Colon (tissue), 2 donors: ENCODE measurements around the gene KRT33A.

Experiments
- FAIRE-seq: peaks from 2 replicates; lab custom pipeline; 2012; peaks lifted over from hg19 to GRCh38; lab: Jason Lieb, UNC
- donor health status: control.
- donor health status: control.

KRT33A gene

GRCh38 chr17:41301916-41302901 is 48.4 kb downstream of the KRT33A start, which contains the start of gene KRTAP29-1:
Gene KRTAP29-1, minus strand, starts transcription at chr17:41302851. Its CDS starts 0 bp downstream, at chr17:41302851.
- no peak for FAIRE-seq

DNA sequence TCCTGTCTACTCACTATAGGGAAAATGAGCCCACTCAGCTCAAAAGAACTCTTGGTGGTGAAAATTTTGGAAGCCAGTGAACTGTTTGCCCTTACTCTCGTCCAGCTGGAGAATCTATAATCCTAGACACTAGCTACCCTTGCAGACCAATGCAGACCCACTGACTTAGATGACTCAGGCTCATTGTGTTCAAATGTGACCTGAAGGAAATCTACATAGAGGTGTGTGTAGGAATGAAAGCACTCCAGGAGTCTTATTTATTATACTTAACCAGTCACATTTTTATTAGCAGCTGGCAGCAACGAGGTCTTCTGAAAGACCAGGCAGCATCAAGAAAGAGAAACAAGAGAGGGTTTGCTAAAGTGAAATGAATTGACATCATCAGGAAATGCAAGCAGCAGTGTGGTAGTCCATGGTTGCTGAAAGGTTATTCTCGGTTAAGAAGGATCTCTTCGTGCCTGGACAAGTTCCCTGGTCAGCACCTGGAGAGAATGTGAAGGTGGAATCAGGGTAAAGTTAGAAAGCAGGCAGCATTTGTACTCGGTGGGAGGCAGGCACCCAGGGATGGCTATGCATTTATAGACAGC is 49.3 kb downstream of the KRT33A start:
- FAIRE-seq = no peak

GRCh38 chr17:41298458-41299135 is 52.0 kb downstream of the KRT33A start:
- FAIRE-seq = no peak

DNA sequence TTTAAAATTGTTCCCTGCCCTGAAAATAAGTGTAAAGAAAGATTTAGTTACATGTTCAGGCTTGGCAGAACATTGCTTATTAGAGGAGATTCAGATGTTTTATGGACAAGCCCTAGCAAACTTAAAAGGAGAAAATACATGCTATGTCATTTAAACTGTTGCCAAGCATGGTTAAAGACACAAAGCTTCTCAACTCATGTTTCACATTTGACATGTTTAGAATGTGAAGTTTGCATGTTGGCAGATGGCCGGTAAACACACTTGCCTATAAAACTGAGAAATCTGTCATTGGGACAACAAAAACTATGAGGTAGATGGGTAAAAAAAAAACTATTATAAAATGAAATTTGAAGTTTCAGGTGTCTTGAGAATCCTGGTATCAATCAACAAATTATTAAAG is 53.8 kb downstream of the KRT33A start:
- no peak for FAIRE-seq
